Hematopoietic multipotent progenitor cell (in vitro differentiated cells): ENCODE measurements around the gene XAGE3. TPM values are rescaled to one million over a fixed set of nuclear protein-coding genes. Genes with fewer than 3 reads are reported as not detected.
"Not testable (repeated sequence)": the region's sequence is repeated elsewhere in the genome, so short reads cannot be mapped to it uniquely, and the experiment has no call there.

ENCODE experiments used
- DNase-seq, 3 donors: peaks; one replicate each; pipeline ENCODE4 v3.0.0-alpha.2; 2011 to 2015; ENCODE audit warnings: low read depth in 2 of 3, low spot score in 2 of 3
- total RNA-seq: library from RNA; depleted of rRNA; stranded (reverse); fragments of >200 nt; gene quantifications from one replicate; pipeline ENCODE4 v1.2.3, GENCODE V29; 2012

XAGE3 gene
- not detected for total RNA-seq

- no peak for DNase-seq
Measured at GRCh38 chrX:52867610-52868348, at the start of gene XAGE3. Gene XAGE3, minus strand, starts transcription at chrX:52868083. Its CDS starts 950 bp downstream, at chrX:52867133.

- not testable (repeated sequence) for DNase-seq
Measured at GRCh38 chrX:52914704-52915103, 46.8 kb upstream of the XAGE3 start.

- DNase-seq, result not testable (repeated sequence)
Measured at GRCh38 chrX:52913681-52914080, 45.8 kb upstream of the XAGE3 start.

GRCh38 chrX:52909313-52909969, 41.6 kb upstream of the XAGE3 start:
- DNase-seq, result not testable (repeated sequence)

GRCh38 chrX:52907900-52908299, 40.0 kb upstream of the XAGE3 start:
- DNase-seq, result not testable (repeated sequence)

- DNase-seq, result not testable (repeated sequence)
Measured at GRCh38 chrX:52907137-52907536, 39.3 kb upstream of the XAGE3 start.

- not testable (repeated sequence) for DNase-seq
Measured at GRCh38 chrX:52906072-52906471, 38.2 kb upstream of the XAGE3 start.

GRCh38 chrX:52905531-52905930, 37.6 kb upstream of the XAGE3 start:
- DNase-seq, result not testable (repeated sequence)

- not testable (repeated sequence) for DNase-seq
Measured at GRCh38 chrX:52896855-52897709, 29.2 kb upstream of the XAGE3 start, which contains the start of gene FAM156B. Gene FAM156B, plus strand, starts transcription at chrX:52897330. Its CDS starts 9,896 bp downstream, at chrX:52907226.

GRCh38 chrX:52896438-52896837, 28.6 kb upstream of the XAGE3 start:
- not testable (repeated sequence) for DNase-seq

- not testable (repeated sequence) for DNase-seq
Measured at GRCh38 chrX:52888090-52888489, 20.2 kb upstream of the XAGE3 start.

GRCh38 chrX:52887459-52887858, 19.6 kb upstream of the XAGE3 start:
- DNase-seq, result not testable (repeated sequence)

- DNase-seq, result not testable (repeated sequence)
Measured at GRCh38 chrX:52876386-52876785, 8.5 kb upstream of the XAGE3 start.

- not testable (repeated sequence) for DNase-seq
Measured at GRCh38 chrX:52875436-52875835, 7.6 kb upstream of the XAGE3 start.

- no peak for DNase-seq
Measured at GRCh38 chrX:52874661-52875060, 6.8 kb upstream of the XAGE3 start.

- not testable (repeated sequence) for DNase-seq
Measured at GRCh38 chrX:52873825-52874224, 5.9 kb upstream of the XAGE3 start.

GRCh38 chrX:52870046-52870445, 2.2 kb upstream of the XAGE3 start:
- no peak for DNase-seq

- no peak for DNase-seq
Measured at GRCh38 chrX:52865343-52865998, 2.4 kb downstream of the XAGE3 start.

GRCh38 chrX:52856991-52857525, 10.8 kb downstream of the XAGE3 start:
- not testable (repeated sequence) for DNase-seq
